ENCODE data around the gene UNC5C.

UNC5C gene

GRCh38 chr4:95325665-95326064 lies 223.1 kb downstream of the UNC5C start:
- peaks cover 0 to 5% (median 0%) of the 10 kb centered on the region in 5 experiments for H3K9me3 ChIP-seq (ENCODE audit: control extremely low read depth in 1 of 5, control insufficient read depth in 4 of 5, insufficient read depth in 2 of 5, low read depth in 1 of 5, low read length in 4 of 5)
- ChIA-PET CTCF (interaction anchor here (2.3 kb wide), 1 partner anchor 10 kb away, joined by 5 read pairs; no protein-coding TSS in a partner anchor), POLR2A (no interaction called here)
- no peak for DNase-seq
- no peaks in the 10 kb centered on the region for H3K36me3 ChIP-seq (ENCODE audit: control insufficient read depth in 4 of 4, insufficient read depth in 4 of 4, low read length in 3 of 4)
- 100% methylated on average over 1 of the region's 1 CpG for WGBS (ENCODE audit: insufficient coverage)
- no peaks in the 10 kb centered on the region for H3K4me1 ChIP-seq (ENCODE audit: control extremely low read depth in 1 of 4, control insufficient read depth in 4 of 4, insufficient read depth in 4 of 4, low read length in 3 of 4)
- no peaks in the 10 kb centered on the region for H3K27me3 ChIP-seq (replicated peaks in 2 of 5; ENCODE audit: control insufficient read depth in 4 of 5, insufficient read depth in 5 of 5, low read length in 4 of 5)
- H3K27ac ChIP-seq (ENCODE audit: insufficient read depth in 1 of 2, low read depth in 1 of 2, low read length in 2 of 2, poor library complexity in 1 of 2, severe bottlenecking in 2 of 2): no peak overlapping the region
- H3K4me3 ChIP-seq (ENCODE audit: control insufficient read depth in 1 of 7, extremely low read depth in 1 of 7, insufficient read depth in 4 of 7, low read depth in 2 of 7, low read length in 6 of 7): no peak overlapping the region

- Histone ChIP-seq H3K27ac (ENCODE audit: insufficient read depth in 1 of 2, low read depth in 1 of 2, low read length in 2 of 2, poor library complexity in 1 of 2, severe bottlenecking in 2 of 2) (no peak overlapping the region), H3K36me3 (ENCODE audit: control insufficient read depth in 4 of 4, insufficient read depth in 4 of 4, low read length in 3 of 4) (no peaks in the 10 kb centered on the region), H3K9me3 (ENCODE audit: control extremely low read depth in 1 of 5, control insufficient read depth in 4 of 5, insufficient read depth in 2 of 5, low read depth in 1 of 5, low read length in 4 of 5) (no peaks in the 10 kb centered on the region), H3K27me3 (replicated peaks in 2 of 5; ENCODE audit: control insufficient read depth in 4 of 5, insufficient read depth in 5 of 5, low read length in 4 of 5) (no peaks in the 10 kb centered on the region), H3K4me1 (ENCODE audit: control extremely low read depth in 1 of 4, control insufficient read depth in 4 of 4, insufficient read depth in 4 of 4, low read length in 3 of 4) (no peaks in the 10 kb centered on the region), H3K4me3 (ENCODE audit: control insufficient read depth in 1 of 7, extremely low read depth in 1 of 7, insufficient read depth in 4 of 7, low read depth in 2 of 7, low read length in 6 of 7) (no peak overlapping the region)
- CTCF ChIA-PET: no interaction called here
- POLR2A ChIA-PET: no interaction called here
- DNase-seq: no peak
- WGBS (ENCODE audit: insufficient coverage): 100% methylated on average over 3 of the region's 3 CpGs
Measured at GRCh38 chr4:95319169-95319568, 229.6 kb downstream of the UNC5C start.

- Histone ChIP-seq H3K27ac (ENCODE audit: insufficient read depth in 1 of 2, low read depth in 1 of 2, low read length in 2 of 2, poor library complexity in 1 of 2, severe bottlenecking in 2 of 2) (no peak overlapping the region), H3K9me3 (ENCODE audit: control extremely low read depth in 1 of 5, control insufficient read depth in 4 of 5, insufficient read depth in 2 of 5, low read depth in 1 of 5, low read length in 4 of 5) (no peaks in the 10 kb centered on the region), H3K4me1 (ENCODE audit: control extremely low read depth in 1 of 4, control insufficient read depth in 4 of 4, insufficient read depth in 4 of 4, low read length in 3 of 4) (no peaks in the 10 kb centered on the region), H3K36me3 (ENCODE audit: control insufficient read depth in 4 of 4, insufficient read depth in 4 of 4, low read length in 3 of 4) (no peaks in the 10 kb centered on the region), H3K4me3 (ENCODE audit: control insufficient read depth in 1 of 7, extremely low read depth in 1 of 7, insufficient read depth in 4 of 7, low read depth in 2 of 7, low read length in 6 of 7) (no peak overlapping the region), H3K27me3 (replicated peaks in 2 of 5; ENCODE audit: control insufficient read depth in 4 of 5, insufficient read depth in 5 of 5, low read length in 4 of 5) (no peaks in the 10 kb centered on the region)
- 100% methylated on average over 1 of the region's 1 CpG for WGBS (ENCODE audit: insufficient coverage)
- DNase-seq: no peak
- CTCF ChIA-PET: no interaction called here
- POLR2A ChIA-PET: no interaction called here
Measured at GRCh38 chr4:95318483-95318882, 230.3 kb downstream of the UNC5C start.

- POLR2A ChIA-PET: no interaction called here
- DNase-seq: no peak
- CTCF ChIA-PET: no interaction called here
- H3K9me3 ChIP-seq (ENCODE audit: control extremely low read depth in 1 of 5, control insufficient read depth in 4 of 5, insufficient read depth in 2 of 5, low read depth in 1 of 5, low read length in 4 of 5): no peaks in the 10 kb centered on the region
- H3K4me3 ChIP-seq (ENCODE audit: control insufficient read depth in 1 of 7, extremely low read depth in 1 of 7, insufficient read depth in 4 of 7, low read depth in 2 of 7, low read length in 6 of 7): no peak overlapping the region
- H3K4me1 ChIP-seq (ENCODE audit: control extremely low read depth in 1 of 4, control insufficient read depth in 4 of 4, insufficient read depth in 4 of 4, low read length in 3 of 4): no peaks in the 10 kb centered on the region
- H3K27me3 ChIP-seq (replicated peaks in 2 of 5; ENCODE audit: control insufficient read depth in 4 of 5, insufficient read depth in 5 of 5, low read length in 4 of 5): no peaks in the 10 kb centered on the region
- H3K27ac ChIP-seq (ENCODE audit: insufficient read depth in 1 of 2, low read depth in 1 of 2, low read length in 2 of 2, poor library complexity in 1 of 2, severe bottlenecking in 2 of 2): no peak overlapping the region
- no peaks in the 10 kb centered on the region for H3K36me3 ChIP-seq (ENCODE audit: control insufficient read depth in 4 of 4, insufficient read depth in 4 of 4, low read length in 3 of 4)
- WGBS (ENCODE audit: insufficient coverage): 97% methylated on average over 3 of the region's 3 CpGs
Measured at GRCh38 chr4:95318044-95318443, 230.7 kb downstream of the UNC5C start.

GRCh38 chr4:95317085-95317793 lies 231.5 kb downstream of the UNC5C start:
- no peak for DNase-seq
- H3K27me3 ChIP-seq (replicated peaks in 2 of 5; ENCODE audit: control insufficient read depth in 4 of 5, insufficient read depth in 5 of 5, low read length in 4 of 5): no peaks in the 10 kb centered on the region
- H3K4me1 ChIP-seq (ENCODE audit: control extremely low read depth in 1 of 4, control insufficient read depth in 4 of 4, insufficient read depth in 4 of 4, low read length in 3 of 4): no peaks in the 10 kb centered on the region
- POLR2A ChIA-PET: no interaction called here
- H3K9me3 ChIP-seq (ENCODE audit: control extremely low read depth in 1 of 5, control insufficient read depth in 4 of 5, insufficient read depth in 2 of 5, low read depth in 1 of 5, low read length in 4 of 5): no peaks in the 10 kb centered on the region
- no peak overlapping the region for H3K4me3 ChIP-seq (ENCODE audit: control insufficient read depth in 1 of 7, extremely low read depth in 1 of 7, insufficient read depth in 4 of 7, low read depth in 2 of 7, low read length in 6 of 7)
- 95% methylated on average over 8 of the region's 10 CpGs for WGBS (ENCODE audit: insufficient coverage)
- H3K36me3 ChIP-seq (ENCODE audit: control insufficient read depth in 4 of 4, insufficient read depth in 4 of 4, low read length in 3 of 4): no peaks in the 10 kb centered on the region
- CTCF ChIA-PET: no interaction called here
- H3K27ac ChIP-seq (ENCODE audit: insufficient read depth in 1 of 2, low read depth in 1 of 2, low read length in 2 of 2, poor library complexity in 1 of 2, severe bottlenecking in 2 of 2): no peak overlapping the region

- Histone ChIP-seq H3K36me3 (ENCODE audit: control insufficient read depth in 4 of 4, insufficient read depth in 4 of 4, low read length in 3 of 4) (no peaks in the 10 kb centered on the region), H3K4me3 (ENCODE audit: control insufficient read depth in 1 of 7, extremely low read depth in 1 of 7, insufficient read depth in 4 of 7, low read depth in 2 of 7, low read length in 6 of 7) (no peak overlapping the region), H3K9me3 (ENCODE audit: control extremely low read depth in 1 of 5, control insufficient read depth in 4 of 5, insufficient read depth in 2 of 5, low read depth in 1 of 5, low read length in 4 of 5) (no peaks in the 10 kb centered on the region), H3K27ac (ENCODE audit: insufficient read depth in 1 of 2, low read depth in 1 of 2, low read length in 2 of 2, poor library complexity in 1 of 2, severe bottlenecking in 2 of 2) (no peak overlapping the region), H3K4me1 (ENCODE audit: control extremely low read depth in 1 of 4, control insufficient read depth in 4 of 4, insufficient read depth in 4 of 4, low read length in 3 of 4) (no peaks in the 10 kb centered on the region), H3K27me3 (replicated peaks in 2 of 5; ENCODE audit: control insufficient read depth in 4 of 5, insufficient read depth in 5 of 5, low read length in 4 of 5) (no peaks in the 10 kb centered on the region)
- ChIA-PET CTCF (no interaction called here), POLR2A (no interaction called here)
- no CpG with 5 or more reads among the region's 1 CpG for WGBS (ENCODE audit: insufficient coverage)
- no peak for DNase-seq
Measured at GRCh38 chr4:95314573-95314972, 234.2 kb downstream of the UNC5C start.

GRCh38 chr4:95304898-95305297 lies 243.9 kb downstream of the UNC5C start:
- CTCF ChIA-PET: no interaction called here
- Histone ChIP-seq H3K9me3 (ENCODE audit: control extremely low read depth in 1 of 5, control insufficient read depth in 4 of 5, insufficient read depth in 2 of 5, low read depth in 1 of 5, low read length in 4 of 5) (no peaks in the 10 kb centered on the region), H3K36me3 (ENCODE audit: control insufficient read depth in 4 of 4, insufficient read depth in 4 of 4, low read length in 3 of 4) (no peaks in the 10 kb centered on the region), H3K4me1 (ENCODE audit: control extremely low read depth in 1 of 4, control insufficient read depth in 4 of 4, insufficient read depth in 4 of 4, low read length in 3 of 4) (no peaks in the 10 kb centered on the region), H3K27me3 (replicated peaks in 2 of 5; ENCODE audit: control insufficient read depth in 4 of 5, insufficient read depth in 5 of 5, low read length in 4 of 5) (no peaks in the 10 kb centered on the region), H3K27ac (ENCODE audit: insufficient read depth in 1 of 2, low read depth in 1 of 2, low read length in 2 of 2, poor library complexity in 1 of 2, severe bottlenecking in 2 of 2) (no peak overlapping the region), H3K4me3 (ENCODE audit: control insufficient read depth in 1 of 7, extremely low read depth in 1 of 7, insufficient read depth in 4 of 7, low read depth in 2 of 7, low read length in 6 of 7) (no peak overlapping the region)
- DNase-seq: no peak
- no CpG with 5 or more reads among the region's 1 CpG for WGBS (ENCODE audit: insufficient coverage)
- POLR2A ChIA-PET: no interaction called here
